Stimulated activated CD8-positive, alpha-beta memory T cell treated with anti-CD3 and anti-CD28 coated beads, Interleukin-15, amount 100 ng/mL, for 24 hours (primary cell): ENCODE data around the gene KAT8.
A peak's percentile ranks its signal among the peaks of the same experiment; 100 is the strongest.

Experiments
- DNase-seq: peaks from one replicate; pipeline ENCODE4 v3.0.0-alpha.2; 2020; ENCODE audit warnings: low read depth

Gene KAT8

GRCh38 chr16:31108035-31108793 lies 9.2 kb upstream of the KAT8 start, which contains the start of gene BCKDK:
BCKDK (plus strand) TSS chr16:31108386; CDS start chr16:31109224, 838 bp downstream.
- peak; percentile 59 for DNase-seq

GRCh38 chr16:31108794-31109558 lies 8.5 kb upstream of the KAT8 start:
- DNase-seq = no peak

GRCh38 chr16:31109622-31110021 lies 7.8 kb upstream of the KAT8 start:
- DNase-seq = no peak

- DNase-seq = no peak
Observed at GRCh38 chr16:31110106-31111034, 7.1 kb upstream of the KAT8 start.

GRCh38 chr16:31111881-31112466 lies 5.5 kb upstream of the KAT8 start:
- no peak for DNase-seq

- no peak for DNase-seq
Observed at GRCh38 chr16:31112711-31113110, 4.8 kb upstream of the KAT8 start.

- DNase-seq = no peak
Observed at GRCh38 chr16:31113121-31114120, 4.0 kb upstream of the KAT8 start.

GRCh38 chr16:31114468-31114867 lies 3.0 kb upstream of the KAT8 start:
- no peak for DNase-seq

- no peak for DNase-seq
Observed at GRCh38 chr16:31118223-31119155, 1.0 kb downstream of the KAT8 start.

- DNase-seq = no peak
Observed at GRCh38 chr16:31120129-31120528, 2.7 kb downstream of the KAT8 start.

GRCh38 chr16:31125844-31126243 lies 8.4 kb downstream of the KAT8 start:
- DNase-seq = no peak

GRCh38 chr16:31127182-31127581 lies 9.7 kb downstream of the KAT8 start:
- no peak for DNase-seq

- no peak for DNase-seq
Observed at GRCh38 chr16:31128711-31129567, 11.5 kb downstream of the KAT8 start.

- DNase-seq = no peak
Observed at GRCh38 chr16:31129568-31130335, 12.3 kb downstream of the KAT8 start.

GRCh38 chr16:31130336-31130891 lies 12.9 kb downstream of the KAT8 start:
- DNase-seq = no peak

GRCh38 chr16:31130899-31131298 lies 13.4 kb downstream of the KAT8 start:
- no peak for DNase-seq

- no peak for DNase-seq
Observed at GRCh38 chr16:31131416-31131815, 14.0 kb downstream of the KAT8 start.
